OCI-LY1 (cell line): ENCODE measurements around the gene SECISBP2L.

Experiments used
- H2AFZ ChIP-seq: fragments of 200-600 bp; sonication (generic), shearing (Covaris generic); 2 replicates; pipeline ENCODE4 v1.6.0; 2014; ENCODE audit warnings: antibody characterized with exemption, mild to moderate bottlenecking, low read length
- H3F3A ChIP-seq: fragments of 200-600 bp; sonication (generic), shearing (Covaris generic); 2 replicates; pipeline ENCODE4 v1.6.0; 2014; ENCODE audit warnings: mild to moderate bottlenecking, antibody characterized with exemption, low read length, moderate library complexity; ENCODE audit not compliant: insufficient read depth
- H3K27ac ChIP-seq: fragments of 200-600 bp; sonication (generic); 2 replicates; pipeline ENCODE4 v1.5.1; 2014; ENCODE audit warnings: low read length, mixed run types, mild to moderate bottlenecking, low read depth; ENCODE audit not compliant: poor library complexity, severe bottlenecking
- H3K27me3 ChIP-seq: fragments of 200-600 bp; sonication (generic); 2 replicates; pipeline ENCODE4 v1.6.0; 2014; ENCODE audit warnings: antibody characterized with exemption, mild to moderate bottlenecking, low read length, moderate library complexity; ENCODE audit not compliant: insufficient read depth
- H3K36me3 ChIP-seq: fragments of 200-600 bp; sonication (generic); 2 replicates; pipeline ENCODE4 v1.6.1; 2014; ENCODE audit warnings: mild to moderate bottlenecking, antibody characterized with exemption, low read length, moderate library complexity, mixed read lengths; ENCODE audit not compliant: insufficient read depth
- H3K4me1 ChIP-seq: fragments of 200-600 bp; sonication (generic); 2 replicates; pipeline ENCODE4 v1.5.1; 2014; ENCODE audit warnings: mild to moderate bottlenecking, low read length, moderate library complexity; ENCODE audit not compliant: insufficient read depth, severe bottlenecking
- H3K4me2 ChIP-seq: fragments of 200-600 bp; sonication (generic), shearing (Covaris generic); 2 replicates; pipeline ENCODE4 v1.6.1; 2014; ENCODE audit warnings: low read length
- H3K4me3 ChIP-seq: fragments of 200-600 bp; sonication (generic); 2 replicates; pipeline ENCODE4 v1.5.1; 2014; ENCODE audit warnings: low read length, low read depth, mild to moderate bottlenecking, mixed read lengths; ENCODE audit not compliant: poor library complexity, severe bottlenecking
- H3K79me2 ChIP-seq: fragments of 200-600 bp; shearing (Covaris generic); 2 replicates; pipeline ENCODE4 v1.6.1; 2016; ENCODE audit warnings: mixed run types, low read length, mixed read lengths; ENCODE audit not compliant: insufficient read depth
- H3K9ac ChIP-seq: fragments of 200-600 bp; sonication (generic), shearing (Covaris generic); 2 replicates; pipeline ENCODE4 v1.6.1; 2014; ENCODE audit warnings: mild to moderate bottlenecking, low read length, mixed read lengths
- H3K9me2 ChIP-seq: fragments of 200-600 bp; sonication (generic), shearing (Covaris generic); 2 replicates; pipeline ENCODE4 v1.6.1; 2014; ENCODE audit warnings: low read depth, mild to moderate bottlenecking, low read length, mixed read lengths
- H3K9me3 ChIP-seq: fragments of 200-600 bp; shearing (Covaris generic); 2 replicates; pipeline ENCODE4 v1.6.1; 2014; ENCODE audit warnings: low read length, mixed read lengths
- H4K20me1 ChIP-seq: fragments of 200-600 bp; sonication (generic), shearing (Covaris generic); 2 replicates; pipeline ENCODE4 v1.6.0; 2016; ENCODE audit warnings: mild to moderate bottlenecking, low read length; ENCODE audit not compliant: insufficient read depth
- EZH2 ChIP-seq: fragments of 200-600 bp; sonication (generic), shearing (Covaris generic); IDR thresholded peaks from 2 replicates; pipeline ENCODE4 v1.8.0; 2017; ENCODE audit warnings: borderline replicate concordance, mixed run types, mild to moderate bottlenecking, antibody characterized with exemption, low read length, moderate library complexity, mixed read lengths
- TF ChIP-seq, protein P1 (sequence below): fragments of 200-600 bp; sonication (generic), shearing (Covaris generic); IDR thresholded peaks from 2 replicates; pipeline ENCODE4 v1.5.1; 2017; ENCODE audit warnings: mild to moderate bottlenecking, antibody characterized with exemption, low read length, moderate library complexity, mixed read lengths

SECISBP2L gene

DNA sequence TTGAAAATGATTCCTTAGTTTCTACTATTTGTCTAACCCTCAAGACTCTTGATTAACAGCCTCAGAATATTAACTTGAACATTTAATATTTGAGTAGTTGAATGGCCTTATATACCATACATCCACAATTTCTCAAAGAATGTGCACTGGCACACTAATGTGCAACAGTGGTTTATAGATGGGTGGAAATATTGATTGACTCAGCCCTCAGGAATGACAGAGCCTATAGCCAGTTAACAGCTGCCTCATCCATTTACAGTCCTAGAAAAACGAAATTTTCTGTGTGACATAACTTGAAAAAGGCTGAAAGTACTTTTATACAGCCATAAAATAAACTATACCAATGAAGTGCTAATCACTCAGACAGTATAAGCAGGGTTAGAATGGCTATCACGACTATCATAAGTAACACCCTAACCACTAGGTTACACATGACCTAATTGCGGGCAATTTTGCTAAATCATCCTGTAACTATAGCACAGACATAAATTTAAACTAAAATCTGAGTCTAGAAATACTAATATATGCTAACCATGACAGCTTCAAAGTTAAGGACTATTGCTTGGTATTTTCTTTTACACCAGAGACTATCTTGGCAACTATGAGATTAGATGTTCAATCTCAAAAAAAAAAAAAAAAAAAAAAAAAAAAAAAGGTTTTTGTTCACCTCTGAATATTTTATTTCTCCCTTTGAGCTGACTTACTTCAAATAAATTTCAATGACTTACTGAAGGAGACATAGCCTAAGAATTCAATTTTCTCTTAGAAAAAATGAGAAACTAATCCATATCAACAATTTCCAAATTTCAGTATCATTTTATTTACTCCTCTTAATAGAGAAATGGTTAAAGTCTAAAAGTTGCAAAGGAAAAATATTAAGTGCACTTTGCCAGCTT, 9.3 kb downstream of the SECISBP2L start:
- Histone ChIP-seq H3K36me3 (0 out of 2 replicates have a peak, but pooled peaks cover 5% of the 10 kb centered on the region), H3K4me1 (no peaks in the 10 kb centered on the region), H3K27ac (no peak overlapping the region), H3K27me3 (no peaks in the 10 kb centered on the region), H3K9me3 (no peaks in the 10 kb centered on the region), H3K79me2 (peaks cover 16% of the 10 kb centered on the region; the same call in 1 of the 2 replicates), H4K20me1 (no peaks in the 10 kb centered on the region), H3K9me2 (no peaks in the 10 kb centered on the region), H3F3A (no peaks in the 10 kb centered on the region), H3K4me3 (no peak overlapping the region), H2AFZ (no peak overlapping the region), H3K9ac (no peak overlapping the region), H3K4me2 (no peak overlapping the region)
- no peak for TF ChIP-seq EZH2
- TF ChIP-seq, protein P1, sequence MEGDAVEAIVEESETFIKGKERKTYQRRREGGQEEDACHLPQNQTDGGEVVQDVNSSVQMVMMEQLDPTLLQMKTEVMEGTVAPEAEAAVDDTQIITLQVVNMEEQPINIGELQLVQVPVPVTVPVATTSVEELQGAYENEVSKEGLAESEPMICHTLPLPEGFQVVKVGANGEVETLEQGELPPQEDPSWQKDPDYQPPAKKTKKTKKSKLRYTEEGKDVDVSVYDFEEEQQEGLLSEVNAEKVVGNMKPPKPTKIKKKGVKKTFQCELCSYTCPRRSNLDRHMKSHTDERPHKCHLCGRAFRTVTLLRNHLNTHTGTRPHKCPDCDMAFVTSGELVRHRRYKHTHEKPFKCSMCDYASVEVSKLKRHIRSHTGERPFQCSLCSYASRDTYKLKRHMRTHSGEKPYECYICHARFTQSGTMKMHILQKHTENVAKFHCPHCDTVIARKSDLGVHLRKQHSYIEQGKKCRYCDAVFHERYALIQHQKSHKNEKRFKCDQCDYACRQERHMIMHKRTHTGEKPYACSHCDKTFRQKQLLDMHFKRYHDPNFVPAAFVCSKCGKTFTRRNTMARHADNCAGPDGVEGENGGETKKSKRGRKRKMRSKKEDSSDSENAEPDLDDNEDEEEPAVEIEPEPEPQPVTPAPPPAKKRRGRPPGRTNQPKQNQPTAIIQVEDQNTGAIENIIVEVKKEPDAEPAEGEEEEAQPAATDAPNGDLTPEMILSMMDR, result no peak

DNA sequence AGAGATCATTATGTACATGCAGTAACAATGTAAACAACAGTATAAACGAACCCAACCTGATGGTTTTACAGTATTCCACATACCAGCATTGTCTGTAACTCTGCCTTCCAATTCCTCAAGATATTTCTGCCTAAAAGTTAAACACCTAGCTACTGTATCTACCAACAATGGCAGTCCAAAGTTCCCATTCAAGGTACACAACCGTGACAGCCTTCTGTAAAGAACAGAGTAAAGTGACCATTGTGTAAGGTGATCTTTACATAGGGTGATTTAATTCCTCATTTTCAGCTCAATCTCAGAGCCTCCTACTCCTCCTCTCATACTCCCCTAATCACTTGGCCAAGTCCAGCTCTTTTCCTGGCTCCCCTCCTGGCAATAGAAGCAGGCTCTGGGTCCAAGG, 10.4 kb downstream of the SECISBP2L start:
- H3K4me2 ChIP-seq, result no peak overlapping the region
- no peak overlapping the region for H2AFZ ChIP-seq
- no peak overlapping the region for H3K27ac ChIP-seq
- H3K9ac ChIP-seq, result no peak overlapping the region
- no peaks in the 10 kb centered on the region for H3K4me1 ChIP-seq
- no peaks in the 10 kb centered on the region for H3K9me3 ChIP-seq
- peaks cover 5% of the 10 kb centered on the region; the same call in 1 of the 2 replicates for H3K79me2 ChIP-seq
- TF ChIP-seq, protein P1, result no peak
- no peak for TF ChIP-seq EZH2
- H4K20me1 ChIP-seq, result no peaks in the 10 kb centered on the region
- no peaks in the 10 kb centered on the region for H3K9me2 ChIP-seq
- no peak overlapping the region for H3K4me3 ChIP-seq
- H3F3A ChIP-seq, result no peaks in the 10 kb centered on the region
- H3K36me3 ChIP-seq, result 0 out of 2 replicates have a peak, but pooled peaks cover 5% of the 10 kb centered on the region
- H3K27me3 ChIP-seq, result no peaks in the 10 kb centered on the region

DNA sequence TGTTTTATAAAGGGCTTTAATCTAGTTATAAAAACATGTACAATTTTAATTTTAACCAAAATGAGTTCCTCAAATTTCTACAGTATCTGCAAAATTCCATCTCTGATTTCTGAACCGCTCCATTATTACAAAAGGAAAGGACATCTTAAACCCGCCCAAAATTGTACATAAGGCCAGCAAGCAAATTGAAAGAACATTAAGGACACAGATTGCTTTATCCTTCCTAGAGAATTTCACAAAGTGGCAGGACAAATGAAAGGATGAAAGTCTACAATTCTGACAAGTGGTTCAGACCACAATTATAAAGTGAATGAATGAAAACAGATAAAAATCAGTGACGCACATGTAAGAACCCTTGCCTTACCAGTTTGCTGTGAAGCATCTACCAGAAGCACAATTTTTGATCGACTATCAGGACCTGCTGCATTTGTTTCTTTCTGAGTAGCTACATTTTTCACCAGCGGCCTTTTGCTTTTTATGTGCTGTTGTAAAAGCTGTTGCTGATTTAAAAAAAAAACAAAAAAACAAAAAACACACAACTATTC, 13.6 kb downstream of the SECISBP2L start:
- H3K9me2 ChIP-seq, result no peaks in the 10 kb centered on the region
- no peak overlapping the region for H2AFZ ChIP-seq
- no peak overlapping the region for H3K4me3 ChIP-seq
- H3K79me2 ChIP-seq, result no peaks in the 10 kb centered on the region
- H3K27me3 ChIP-seq, result no peaks in the 10 kb centered on the region
- H3K9ac ChIP-seq, result no peak overlapping the region
- H3F3A ChIP-seq, result no peaks in the 10 kb centered on the region
- no peaks in the 10 kb centered on the region for H3K4me1 ChIP-seq
- 0 out of 2 replicates have a peak, but pooled peaks cover 5% of the 10 kb centered on the region for H3K36me3 ChIP-seq
- no peak overlapping the region for H3K4me2 ChIP-seq
- H4K20me1 ChIP-seq, result no peaks in the 10 kb centered on the region
- no peak overlapping the region for H3K27ac ChIP-seq
- no peaks in the 10 kb centered on the region for H3K9me3 ChIP-seq
- TF ChIP-seq, protein P1, result no peak
- no peak for TF ChIP-seq EZH2
